Gastroesophageal sphincter (tissue), 4 donors: ENCODE data around the gene TRAPPC6A. TPM values are rescaled to one million over a fixed set of nuclear protein-coding genes. Genes with fewer than 3 reads are reported as not detected.
A peak's percentile ranks its signal among the peaks of the same experiment; 100 is the strongest.

Source experiments
- ATAC-seq: fragments of 150-250 bp; one replicate; pipeline ENCODE4 v1.9.1; 2016; ENCODE audit warnings: mild to moderate bottlenecking, moderate library complexity
- H3K27ac ChIP-seq, 4 donors: fragments of 200-600 bp; sonication (generic) in 3 of 4; 1 replicate in 3 of 4; 2 replicates in 1 of 4; pipeline ENCODE4 v1.5.1; 2016 to 2019
- H3K27me3 ChIP-seq: fragments of 200-600 bp; sonication (generic); one replicate; pipeline ENCODE4 v1.5.1; 2019
- H3K36me3 ChIP-seq, 2 donors: fragments of 200-600 bp; sonication (generic); one replicate each; pipeline ENCODE4 v1.5.1; 2019; ENCODE audit warnings: control low read depth in 1 of 2
- H3K4me1 ChIP-seq, 3 donors: fragments of 200-600 bp; sonication (generic); 1 replicate in 2 of 3; 2 replicates in 1 of 3; pipeline ENCODE4 v1.5.1; 2016 to 2019; ENCODE audit warnings: control low read depth in 2 of 3
- H3K4me3 ChIP-seq, 2 donors: fragments of 200-600 bp; sonication (generic); one replicate each; pipeline ENCODE4 v1.5.1; 2019; ENCODE audit warnings: mild to moderate bottlenecking in 1 of 2, moderate library complexity in 1 of 2
- H3K9me3 ChIP-seq, 3 donors: fragments of 200-600 bp; sonication (generic); one replicate each; pipeline ENCODE4 v1.5.1; 2017 to 2019; ENCODE audit warnings: control low read depth in 2 of 3
- EP300 ChIP-seq: sonication (generic); formaldehyde crosslinking; IDR thresholded peaks from one replicate; pipeline ENCODE4 v1.6.1; 2017; ENCODE audit warnings: antibody characterized with exemption, mild to moderate bottlenecking
- POLR2A ChIP-seq, 2 donors: fragments of 450-650 bp; IDR thresholded peaks; one replicate each; pipeline ENCODE4 v1.6.1; 2017; ENCODE audit warnings: antibody characterized with exemption in 2 of 2, mild to moderate bottlenecking in 2 of 2, moderate library complexity in 1 of 2
- POLR2AphosphoS5 ChIP-seq: sonication (generic); formaldehyde crosslinking; IDR thresholded peaks from one replicate; pipeline ENCODE4 v1.6.1; 2017; ENCODE audit warnings: antibody characterized with exemption
- whole genome bisulfite sequencing, 2 donors: methylation state at CpG; one replicate each; pipeline ENCODE4 v1.1.5; 2018; ENCODE audit warnings: low coverage in 1 of 2; 5-methylcytosine and 5-hydroxymethylcytosine counted together
- total RNA-seq, 4 donors: library from RNA; depleted of rRNA; stranded (reverse); fragments of >200 nt; gene quantifications; one replicate each; pipeline ENCODE4 v1.1.0, GENCODE V29; 2016
- TF ChIP-seq, protein P1 (sequence below), 4 experiments: fragments of 200-600 bp in 2 of 4; fragments of 450-650 bp in 2 of 4; sonication (generic) in 1 of 4; IDR thresholded peaks; one replicate each; pipeline ENCODE4 v1.5.1; 2017 to 2019; ENCODE audit warnings: antibody characterized with exemption in 4 of 4, mild to moderate bottlenecking in 2 of 4, moderate library complexity in 2 of 4

TRAPPC6A gene
- total RNA-seq, 4 donors from 2014 or later = 16.2 to 24.0 (median 20.7) TPM

DNA sequence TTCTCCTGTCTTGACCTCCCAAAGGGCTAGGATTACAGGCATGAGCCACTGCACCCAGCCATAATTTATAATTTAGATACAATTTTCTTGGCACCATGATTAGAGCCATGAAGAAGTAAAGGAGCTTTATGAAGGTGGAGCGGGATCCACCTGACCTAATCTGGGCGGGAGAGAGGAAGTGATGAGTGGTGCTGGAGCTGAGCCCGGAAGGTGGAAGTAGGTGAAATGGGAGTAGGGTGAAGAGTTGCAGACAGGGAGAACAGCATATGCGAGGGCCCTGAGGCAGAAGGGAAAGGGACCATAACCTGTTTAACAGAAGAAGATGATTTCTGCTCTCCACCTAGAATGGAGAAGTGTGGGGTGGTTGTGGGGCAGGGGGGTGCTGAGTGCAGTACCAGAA lies 4.7 kb upstream of the TRAPPC6A start:
- 82 to 88% methylated on average over 4 of the region's 4 CpGs for WGBS, 2 donors
- Histone ChIP-seq H3K9me3 (no peaks in the 10 kb centered on the region), H3K4me3 (no peak overlapping the region), H3K27me3 (no peaks in the 10 kb centered on the region), H3K36me3 (peaks cover 0 to 11% of the 10 kb centered on the region in 2 donors), H3K27ac (no peak overlapping the region), H3K4me1 (peaks cover 0 to 30% (median 18%) of the 10 kb centered on the region in 3 donors)
- no peak for TF ChIP-seq EP300
- TF ChIP-seq POLR2A (IDR thresholded peaks at IDR 0.05) = no peak
- ATAC-seq = no peak

DNA sequence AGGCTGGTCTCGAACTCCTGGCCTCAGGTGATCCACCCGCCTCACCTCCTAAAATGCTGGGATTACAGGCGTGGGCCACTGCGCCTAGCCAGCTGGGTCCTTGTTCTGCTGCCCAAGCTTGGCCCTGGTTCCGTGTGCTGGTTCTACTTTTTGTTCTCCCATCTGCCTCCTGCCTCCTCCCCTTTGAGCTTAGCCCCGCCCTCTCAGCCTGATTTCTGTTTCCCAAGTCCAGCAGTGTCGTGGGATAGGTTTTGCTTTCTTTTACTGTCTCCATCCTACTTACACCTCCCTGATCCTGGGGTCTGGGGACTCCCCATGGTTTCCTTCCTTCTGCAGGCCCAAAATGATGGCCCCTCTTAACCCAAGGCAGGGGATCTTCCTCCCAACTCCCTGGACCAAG lies 2.9 kb upstream of the TRAPPC6A start:
- H3K27me3 ChIP-seq = no peaks in the 10 kb centered on the region
- H3K36me3 ChIP-seq = peaks cover 0 to 11% of the 10 kb centered on the region in 2 donors
- no peaks in the 10 kb centered on the region for H3K9me3 ChIP-seq
- no peak for ATAC-seq
- H3K27ac ChIP-seq = no peak overlapping the region
- H3K4me3 ChIP-seq = no peak overlapping the region
- peaks cover 0 to 41% (median 24%) of the 10 kb centered on the region in 3 donors for H3K4me1 ChIP-seq
- TF ChIP-seq POLR2AphosphoS5 = no peak
- TF ChIP-seq, protein P1, sequence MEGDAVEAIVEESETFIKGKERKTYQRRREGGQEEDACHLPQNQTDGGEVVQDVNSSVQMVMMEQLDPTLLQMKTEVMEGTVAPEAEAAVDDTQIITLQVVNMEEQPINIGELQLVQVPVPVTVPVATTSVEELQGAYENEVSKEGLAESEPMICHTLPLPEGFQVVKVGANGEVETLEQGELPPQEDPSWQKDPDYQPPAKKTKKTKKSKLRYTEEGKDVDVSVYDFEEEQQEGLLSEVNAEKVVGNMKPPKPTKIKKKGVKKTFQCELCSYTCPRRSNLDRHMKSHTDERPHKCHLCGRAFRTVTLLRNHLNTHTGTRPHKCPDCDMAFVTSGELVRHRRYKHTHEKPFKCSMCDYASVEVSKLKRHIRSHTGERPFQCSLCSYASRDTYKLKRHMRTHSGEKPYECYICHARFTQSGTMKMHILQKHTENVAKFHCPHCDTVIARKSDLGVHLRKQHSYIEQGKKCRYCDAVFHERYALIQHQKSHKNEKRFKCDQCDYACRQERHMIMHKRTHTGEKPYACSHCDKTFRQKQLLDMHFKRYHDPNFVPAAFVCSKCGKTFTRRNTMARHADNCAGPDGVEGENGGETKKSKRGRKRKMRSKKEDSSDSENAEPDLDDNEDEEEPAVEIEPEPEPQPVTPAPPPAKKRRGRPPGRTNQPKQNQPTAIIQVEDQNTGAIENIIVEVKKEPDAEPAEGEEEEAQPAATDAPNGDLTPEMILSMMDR (IDR thresholded peaks at IDR 0.05) = no peak
- WGBS, 2 donors = 59 to 82% methylated on average over 3 to 7 of the region's 7 CpGs

DNA sequence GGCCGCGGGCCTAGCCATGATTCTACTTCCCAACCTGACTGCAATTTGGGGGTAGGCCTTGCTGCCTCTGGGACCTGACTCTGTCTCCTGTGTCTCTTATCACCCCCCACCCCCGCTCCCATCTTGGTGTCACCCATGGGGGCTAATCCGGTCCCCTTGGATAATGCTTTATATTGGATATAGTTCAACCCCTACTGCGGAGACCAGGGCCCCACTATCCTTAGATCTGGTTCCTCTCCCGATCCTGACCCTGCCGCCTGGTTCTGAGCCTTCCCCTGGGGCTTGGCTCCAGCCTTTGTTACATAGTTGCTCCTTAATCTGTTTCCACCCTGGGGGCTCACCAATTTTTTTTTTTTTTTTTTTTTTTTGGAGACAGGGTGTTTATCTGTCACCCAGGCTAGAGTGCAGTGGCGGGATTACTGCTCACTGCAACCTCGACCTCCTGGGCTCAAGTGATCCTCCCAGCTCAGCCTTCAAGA lies 1.9 kb upstream of the TRAPPC6A start:
- ATAC-seq = no peak
- peak overlapping the region in 3 of 4 donors; percentile 88 to 96 (median 91) for H3K27ac ChIP-seq
- TF ChIP-seq, protein P1 (IDR thresholded peaks at IDR 0.05) = no peak
- no peak for TF ChIP-seq POLR2A (IDR thresholded peaks at IDR 0.05)
- H3K4me1 ChIP-seq = peaks cover 0 to 41% (median 24%) of the 10 kb centered on the region in 3 donors
- H3K27me3 ChIP-seq = no peaks in the 10 kb centered on the region
- H3K9me3 ChIP-seq = no peaks in the 10 kb centered on the region
- WGBS, 2 donors = 65 to 76% methylated on average over 3 to 5 of the region's 9 CpGs
- H3K36me3 ChIP-seq = peaks cover 0 to 11% of the 10 kb centered on the region in 2 donors
- peak overlapping the region; percentile 63 to 85 for H3K4me3 ChIP-seq

DNA sequence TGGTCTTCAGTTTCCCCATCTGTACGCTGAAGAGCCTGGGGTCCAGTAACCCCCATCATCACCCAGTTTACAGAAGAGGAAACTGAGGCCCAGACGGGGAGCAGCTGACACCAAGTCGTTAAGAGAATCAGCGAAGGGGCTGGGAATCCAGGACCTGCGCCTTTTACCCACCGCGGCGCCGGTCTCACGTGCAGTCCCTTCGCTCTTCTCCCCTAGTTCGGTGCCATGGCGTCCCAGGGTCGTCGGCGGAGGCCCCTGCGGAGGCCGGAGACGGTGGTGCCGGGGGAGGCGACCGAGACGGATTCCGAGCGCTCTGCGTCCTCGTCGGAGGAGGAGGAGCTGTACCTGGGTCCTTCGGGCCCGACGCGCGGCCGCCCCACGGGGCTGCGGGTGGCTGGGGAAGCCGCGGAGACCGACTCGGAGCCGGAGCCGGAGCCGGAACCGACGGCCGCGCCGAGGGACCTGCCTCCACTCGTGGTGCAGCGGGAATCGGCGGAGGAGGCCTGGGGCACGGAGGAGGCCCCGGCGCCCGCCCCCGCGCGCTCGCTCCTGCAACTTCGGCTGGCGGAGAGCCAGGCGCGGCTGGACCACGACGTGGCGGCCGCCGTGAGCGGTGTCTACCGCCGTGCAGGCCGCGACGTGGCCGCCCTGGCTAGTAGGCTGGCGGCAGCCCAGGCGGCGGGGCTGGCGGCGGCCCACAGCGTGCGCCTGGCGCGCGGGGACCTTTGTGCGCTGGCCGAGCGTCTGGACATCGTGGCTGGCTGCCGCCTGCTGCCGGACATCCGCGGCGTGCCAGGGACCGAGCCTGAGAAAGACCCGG lies 1.2 kb upstream of the TRAPPC6A start:
- H3K27me3 ChIP-seq = no peaks in the 10 kb centered on the region
- TF ChIP-seq POLR2A (IDR thresholded peaks at IDR 0.05) (no peak), POLR2AphosphoS5 (no peak), EP300 (no peak)
- TF ChIP-seq, protein P1 (IDR thresholded peaks at IDR 0.05) = no peak
- 0% methylated on average over 11 of the region's 97 CpGs; no CpG with 5 or more reads in 1 of the 2 donors for WGBS, 2 donors
- peak overlapping the region; percentile 76 to 96 (median 90) for H3K27ac ChIP-seq
- peaks cover 0 to 41% (median 24%) of the 10 kb centered on the region in 3 donors for H3K4me1 ChIP-seq
- peak overlapping the region; percentile 63 to 85 for H3K4me3 ChIP-seq
- no peaks in the 10 kb centered on the region for H3K9me3 ChIP-seq
- ATAC-seq = no peak
- peaks cover 0 to 11% of the 10 kb centered on the region in 2 donors for H3K36me3 ChIP-seq

DNA sequence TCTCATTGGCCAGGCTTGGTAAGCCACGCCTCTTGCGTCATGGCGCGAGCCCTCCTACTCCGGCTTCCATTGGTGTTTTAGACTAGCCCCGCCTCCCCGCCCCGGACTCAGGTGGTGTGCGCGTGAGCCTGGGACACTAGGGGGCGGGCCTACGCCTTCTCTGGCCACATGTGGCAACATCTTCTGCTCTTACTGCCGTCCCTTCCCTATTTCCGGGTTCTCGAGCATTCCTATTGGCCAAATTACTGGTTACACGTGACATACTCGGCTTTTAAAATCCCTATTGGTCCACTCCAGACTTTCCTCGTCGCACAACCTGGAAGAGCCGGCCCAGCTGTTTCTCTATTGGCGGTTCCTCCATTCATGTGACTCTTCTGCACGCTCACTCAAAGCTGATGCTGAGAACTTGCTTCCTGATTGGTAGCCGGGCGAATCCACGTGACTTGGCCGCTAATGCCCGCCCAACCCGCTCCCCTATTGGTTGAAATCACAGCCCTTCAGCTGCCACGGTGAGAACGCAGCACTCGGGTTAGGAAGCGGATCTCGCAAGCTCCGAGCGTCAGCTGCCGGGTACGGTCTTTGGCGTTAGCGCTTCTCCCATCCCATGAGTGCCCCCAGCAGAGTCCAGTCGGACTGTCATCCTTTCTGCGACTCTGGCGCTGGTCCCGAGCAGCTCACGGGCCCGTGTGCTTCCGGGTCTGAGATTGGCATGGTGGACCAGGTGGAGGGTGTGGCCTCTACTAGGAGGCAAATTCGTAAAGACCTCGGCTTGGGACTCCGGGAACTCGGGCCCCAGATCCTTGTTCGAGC lies 430 bp upstream of the TRAPPC6A start, which contains the start of gene BLOC1S3:
BLOC1S3 (plus strand) TSS at position 523 of the 810 bp plus-strand sequence. CDS start 513 bp downstream, outside the sequence.
- Histone ChIP-seq H3K9me3 (no peaks in the 10 kb centered on the region), H3K4me3 (peak within 1 kb of the TSS; percentile 63 to 98), H3K36me3 (peaks cover 0 to 11% of the 10 kb centered on the region in 2 donors), H3K27ac (peak within 1 kb of the TSS; percentile 90 to 96 (median 95)), H3K27me3 (no peaks in the 10 kb centered on the region), H3K4me1 (peaks cover 0 to 41% (median 24%) of the 10 kb centered on the region in 3 donors)
- TF ChIP-seq, protein P1 (IDR thresholded peaks at IDR 0.05) = peak in 2 of 4 experiments; percentile 8 to 44
- TF ChIP-seq EP300 (no peak), POLR2A (IDR thresholded peaks at IDR 0.05) (peak; percentile 74 to 77), POLR2AphosphoS5 (peak; percentile 88)
- 0 to 4% methylated on average over 5 of the region's 51 CpGs for WGBS, 2 donors
- peak; percentile 96 for ATAC-seq
